ENCODE measurements around the gene NAP1L1. TPM values are rescaled to one million over a fixed set of nuclear protein-coding genes. Genes with fewer than 3 reads are reported as not detected.

The NAP1L1 gene
- total RNA-seq, 1 donor from 2014 or later: 1,539 TPM

DNA sequence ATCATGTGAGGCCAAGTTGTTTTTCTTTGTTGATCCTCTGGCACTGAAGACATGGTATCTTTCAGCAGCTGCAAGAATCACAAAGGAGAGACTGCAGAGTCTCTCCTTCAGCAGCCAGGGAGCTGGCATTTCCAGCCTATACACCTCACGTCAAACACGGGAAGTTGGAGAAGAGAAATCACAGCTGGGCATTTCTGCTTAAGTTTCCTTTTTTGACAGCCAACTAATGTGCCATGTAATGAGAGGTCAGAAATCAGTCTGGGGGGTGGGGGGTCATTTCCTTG lies 81.2 kb downstream of the NAP1L1 start:
- H4K20me1 ChIP-seq (ENCODE audit: low read depth): no peaks in the 10 kb centered on the region
- Mint-ChIP-seq H3K4me3 (no peak overlapping the region), H3K4me1 (peaks cover 4% of the 10 kb centered on the region), H3K36me3 (peaks cover 1% of the 10 kb centered on the region), H3K9me3 (peaks cover 14% of the 10 kb centered on the region), H3K27ac (no peak overlapping the region), H3K27me3 (ENCODE audit: insufficient read depth, low read depth) (peaks cover 6% of the 10 kb centered on the region)
- H3K9me3 ChIP-seq (ENCODE audit: low read depth): no peaks in the 10 kb centered on the region
- H3K27ac ChIP-seq: no peak overlapping the region
- TF ChIP-seq EZH2 (IDR thresholded peaks at IDR 0.05): no peak
- H3K4me2 ChIP-seq: no peak overlapping the region
- DNase-seq (ENCODE audit: low spot score): no peak
- no peak overlapping the region for H3K9ac ChIP-seq
- H2AFZ ChIP-seq (replicated peaks): no peak overlapping the region
- H3K27me3 ChIP-seq: no peaks in the 10 kb centered on the region
- H3K4me1 ChIP-seq: peaks cover 10% of the 10 kb centered on the region
- no peaks in the 10 kb centered on the region for H3K79me2 ChIP-seq (ENCODE audit: low read depth)
- no peaks in the 10 kb centered on the region for H3F3A ChIP-seq (ENCODE audit: low read depth)
- no peaks in the 10 kb centered on the region for H3K36me3 ChIP-seq
- no peak overlapping the region for H3K4me3 ChIP-seq

DNA sequence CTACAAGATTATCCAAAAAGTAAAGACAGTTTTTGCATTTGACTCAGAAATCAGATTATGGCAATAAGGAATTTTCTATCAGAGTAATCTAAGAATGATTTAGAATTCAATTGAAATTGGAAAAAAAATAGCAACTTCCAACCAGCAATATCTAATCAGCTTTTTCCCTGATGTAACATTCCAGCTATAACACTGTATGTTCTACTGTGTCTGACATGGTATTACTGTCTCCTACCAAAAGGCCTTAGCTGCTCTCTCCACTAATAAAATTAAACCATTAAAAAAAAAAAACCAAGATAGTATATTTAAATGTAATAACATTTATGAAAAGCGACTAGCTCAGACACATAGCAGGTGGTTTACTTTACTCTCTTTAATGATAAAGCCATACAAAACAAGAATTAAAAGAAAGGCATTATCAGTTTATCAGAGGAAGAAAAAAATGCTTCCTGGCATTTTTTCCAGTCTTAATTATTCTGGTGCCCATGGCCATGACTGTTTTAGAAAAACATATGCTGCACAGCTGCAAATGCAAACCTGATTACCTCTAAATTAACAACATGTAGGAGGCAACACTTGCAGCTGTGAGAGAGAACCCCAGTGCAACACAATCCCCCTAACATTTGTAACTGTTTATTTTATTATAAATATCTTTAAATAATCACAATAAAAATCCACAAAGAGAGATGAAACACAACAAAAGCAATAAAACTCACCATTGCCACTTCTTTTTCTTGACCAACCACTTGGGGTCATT lies 81.7 kb downstream of the NAP1L1 start:
- H3K27me3 Mint-ChIP-seq (ENCODE audit: insufficient read depth, low read depth): peaks cover 6% of the 10 kb centered on the region
- Histone ChIP-seq H3K27ac (no peak overlapping the region), H4K20me1 (ENCODE audit: low read depth) (no peaks in the 10 kb centered on the region), H2AFZ (replicated peaks) (no peak overlapping the region), H3K79me2 (ENCODE audit: low read depth) (no peaks in the 10 kb centered on the region), H3K36me3 (no peaks in the 10 kb centered on the region), H3K27me3 (no peaks in the 10 kb centered on the region), H3K9me3 (ENCODE audit: low read depth) (no peaks in the 10 kb centered on the region), H3K9ac (no peak overlapping the region), H3F3A (ENCODE audit: low read depth) (no peaks in the 10 kb centered on the region), H3K4me1 (peaks cover 10% of the 10 kb centered on the region), H3K4me3 (no peak overlapping the region), H3K4me2 (no peak overlapping the region)
- peaks cover 1% of the 10 kb centered on the region for H3K36me3 Mint-ChIP-seq
- peaks cover 14% of the 10 kb centered on the region for H3K9me3 Mint-ChIP-seq
- TF ChIP-seq, protein P1, sequence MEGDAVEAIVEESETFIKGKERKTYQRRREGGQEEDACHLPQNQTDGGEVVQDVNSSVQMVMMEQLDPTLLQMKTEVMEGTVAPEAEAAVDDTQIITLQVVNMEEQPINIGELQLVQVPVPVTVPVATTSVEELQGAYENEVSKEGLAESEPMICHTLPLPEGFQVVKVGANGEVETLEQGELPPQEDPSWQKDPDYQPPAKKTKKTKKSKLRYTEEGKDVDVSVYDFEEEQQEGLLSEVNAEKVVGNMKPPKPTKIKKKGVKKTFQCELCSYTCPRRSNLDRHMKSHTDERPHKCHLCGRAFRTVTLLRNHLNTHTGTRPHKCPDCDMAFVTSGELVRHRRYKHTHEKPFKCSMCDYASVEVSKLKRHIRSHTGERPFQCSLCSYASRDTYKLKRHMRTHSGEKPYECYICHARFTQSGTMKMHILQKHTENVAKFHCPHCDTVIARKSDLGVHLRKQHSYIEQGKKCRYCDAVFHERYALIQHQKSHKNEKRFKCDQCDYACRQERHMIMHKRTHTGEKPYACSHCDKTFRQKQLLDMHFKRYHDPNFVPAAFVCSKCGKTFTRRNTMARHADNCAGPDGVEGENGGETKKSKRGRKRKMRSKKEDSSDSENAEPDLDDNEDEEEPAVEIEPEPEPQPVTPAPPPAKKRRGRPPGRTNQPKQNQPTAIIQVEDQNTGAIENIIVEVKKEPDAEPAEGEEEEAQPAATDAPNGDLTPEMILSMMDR (IDR thresholded peaks at IDR 0.05): no peak
- TF ChIP-seq EZH2phosphoT487 (IDR thresholded peaks at IDR 0.05) (no peak), EZH2 (IDR thresholded peaks at IDR 0.05) (no peak)
- H3K4me3 Mint-ChIP-seq: no peak overlapping the region
- no peak for DNase-seq (ENCODE audit: low spot score)
- H3K4me1 Mint-ChIP-seq: peaks cover 4% of the 10 kb centered on the region
- no peak overlapping the region for H3K27ac Mint-ChIP-seq

DNA sequence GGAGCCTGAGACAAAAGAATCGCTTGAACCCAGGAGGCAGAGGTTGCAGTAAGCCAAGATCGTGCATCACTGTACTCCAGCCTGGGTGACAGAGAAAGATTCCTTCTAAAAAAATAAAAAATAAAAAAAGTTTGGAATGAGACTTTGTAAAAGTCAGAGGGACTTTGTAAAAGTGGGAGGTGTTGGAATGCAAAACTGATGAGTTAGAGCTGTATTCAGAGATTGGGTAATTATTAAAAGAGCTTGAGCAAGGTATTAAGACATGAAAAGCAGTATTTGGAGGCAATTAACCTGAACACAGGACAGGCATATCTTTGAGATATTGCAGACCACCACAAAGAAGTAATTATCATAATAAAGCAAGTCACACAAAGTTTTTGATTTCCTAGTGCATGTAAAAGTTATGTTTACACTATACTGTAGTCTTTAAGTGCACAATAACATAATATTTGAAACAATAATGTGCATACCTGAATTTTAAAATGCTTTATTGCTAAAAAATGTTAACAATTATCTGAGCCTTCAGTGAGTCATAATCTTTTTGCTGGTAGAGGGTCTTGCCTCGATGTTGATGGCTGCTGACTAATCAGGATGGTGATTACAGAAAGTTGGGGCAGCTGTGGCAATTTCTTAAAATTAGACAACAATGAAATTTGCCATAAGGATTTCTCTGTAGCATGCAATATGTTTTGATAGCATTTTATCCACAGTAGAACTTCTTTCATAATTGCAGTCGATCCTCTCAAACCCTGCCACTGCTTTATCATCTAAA lies 86.0 kb downstream of the NAP1L1 start:
- H3K36me3 Mint-ChIP-seq: no peaks in the 10 kb centered on the region
- no peaks in the 10 kb centered on the region for H4K20me1 ChIP-seq (ENCODE audit: low read depth)
- peaks cover 4% of the 10 kb centered on the region for H3K27me3 Mint-ChIP-seq (ENCODE audit: insufficient read depth, low read depth)
- H3K9ac ChIP-seq: no peak overlapping the region
- no peak for DNase-seq (ENCODE audit: low spot score)
- no peaks in the 10 kb centered on the region for H3F3A ChIP-seq (ENCODE audit: low read depth)
- peaks cover 3% of the 10 kb centered on the region for H3K4me1 Mint-ChIP-seq
- H3K36me3 ChIP-seq: no peaks in the 10 kb centered on the region
- no peak overlapping the region for H3K4me3 ChIP-seq
- no peak overlapping the region for H3K4me2 ChIP-seq
- H3K27me3 ChIP-seq: no peaks in the 10 kb centered on the region
- H3K9me3 Mint-ChIP-seq: peaks cover 2% of the 10 kb centered on the region
- no peaks in the 10 kb centered on the region for H3K79me2 ChIP-seq (ENCODE audit: low read depth)
- H3K27ac ChIP-seq: no peak overlapping the region
- no peak overlapping the region for H3K27ac Mint-ChIP-seq
- H2AFZ ChIP-seq (replicated peaks): no peak overlapping the region
- no peaks in the 10 kb centered on the region for H3K4me1 ChIP-seq
- no peak overlapping the region for H3K4me3 Mint-ChIP-seq
- TF ChIP-seq, protein P1 (IDR thresholded peaks at IDR 0.05): no peak
- TF ChIP-seq EZH2phosphoT487 (IDR thresholded peaks at IDR 0.05) (no peak), EZH2 (IDR thresholded peaks at IDR 0.05) (no peak)
- no peaks in the 10 kb centered on the region for H3K9me3 ChIP-seq (ENCODE audit: low read depth)

DNA sequence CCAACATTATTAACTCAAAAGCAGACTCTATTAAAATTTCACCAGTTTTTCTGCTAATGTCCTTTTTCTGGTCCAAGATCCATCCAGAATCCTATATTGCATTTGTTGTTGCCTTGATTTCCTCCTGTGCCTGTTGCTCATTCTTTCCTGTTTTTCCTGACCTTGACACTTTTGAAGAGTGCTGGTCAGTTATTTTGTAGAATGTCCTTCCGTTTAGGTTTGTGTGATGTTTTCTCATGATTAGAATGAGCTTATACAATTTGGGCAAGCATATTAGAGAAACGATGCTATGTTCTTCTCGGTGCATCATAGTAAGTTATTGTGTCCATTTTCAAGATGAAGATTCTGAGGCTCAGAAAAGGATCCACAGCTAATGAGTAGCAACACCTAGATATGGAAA lies 86.8 kb downstream of the NAP1L1 start:
- no peak for DNase-seq (ENCODE audit: low spot score)
- Mint-ChIP-seq H3K9me3 (no peaks in the 10 kb centered on the region), H3K4me3 (no peak overlapping the region), H3K27ac (no peak overlapping the region), H3K4me1 (no peaks in the 10 kb centered on the region), H3K36me3 (no peaks in the 10 kb centered on the region), H3K27me3 (ENCODE audit: insufficient read depth, low read depth) (peaks cover 6% of the 10 kb centered on the region)
- Histone ChIP-seq H3K4me3 (no peak overlapping the region), H3F3A (ENCODE audit: low read depth) (no peaks in the 10 kb centered on the region), H4K20me1 (ENCODE audit: low read depth) (no peaks in the 10 kb centered on the region), H3K4me2 (no peak overlapping the region), H3K27me3 (no peaks in the 10 kb centered on the region), H3K4me1 (no peaks in the 10 kb centered on the region), H3K36me3 (no peaks in the 10 kb centered on the region), H3K9me3 (ENCODE audit: low read depth) (no peaks in the 10 kb centered on the region), H3K9ac (no peak overlapping the region), H3K27ac (no peak overlapping the region), H2AFZ (replicated peaks) (no peak overlapping the region), H3K79me2 (ENCODE audit: low read depth) (no peaks in the 10 kb centered on the region)
- TF ChIP-seq, protein P1 (IDR thresholded peaks at IDR 0.05): no peak
- no peak for TF ChIP-seq EZH2phosphoT487 (IDR thresholded peaks at IDR 0.05)
- no peak for TF ChIP-seq EZH2 (IDR thresholded peaks at IDR 0.05)
